RPMI7951 (cell line): ENCODE measurements around the gene EIF4B. TPM values are rescaled to one million over a fixed set of nuclear protein-coding genes. Genes with fewer than 3 reads are reported as not detected.

Source experiments
- DNase-seq: peaks from one replicate; pipeline ENCODE4 v3.0.0-alpha.2; 2012; ENCODE audit warnings: low read depth
- total RNA-seq: library from RNA; depleted of rRNA; stranded (reverse); fragments of >200 nt; shearing (Covaris generic); gene quantifications from 2 replicates; pipeline ENCODE4 v1.2.3, GENCODE V29; 2014

EIF4B gene
- total RNA-seq, 1 experiment from 2014 or later, result 321 TPM

DNA sequence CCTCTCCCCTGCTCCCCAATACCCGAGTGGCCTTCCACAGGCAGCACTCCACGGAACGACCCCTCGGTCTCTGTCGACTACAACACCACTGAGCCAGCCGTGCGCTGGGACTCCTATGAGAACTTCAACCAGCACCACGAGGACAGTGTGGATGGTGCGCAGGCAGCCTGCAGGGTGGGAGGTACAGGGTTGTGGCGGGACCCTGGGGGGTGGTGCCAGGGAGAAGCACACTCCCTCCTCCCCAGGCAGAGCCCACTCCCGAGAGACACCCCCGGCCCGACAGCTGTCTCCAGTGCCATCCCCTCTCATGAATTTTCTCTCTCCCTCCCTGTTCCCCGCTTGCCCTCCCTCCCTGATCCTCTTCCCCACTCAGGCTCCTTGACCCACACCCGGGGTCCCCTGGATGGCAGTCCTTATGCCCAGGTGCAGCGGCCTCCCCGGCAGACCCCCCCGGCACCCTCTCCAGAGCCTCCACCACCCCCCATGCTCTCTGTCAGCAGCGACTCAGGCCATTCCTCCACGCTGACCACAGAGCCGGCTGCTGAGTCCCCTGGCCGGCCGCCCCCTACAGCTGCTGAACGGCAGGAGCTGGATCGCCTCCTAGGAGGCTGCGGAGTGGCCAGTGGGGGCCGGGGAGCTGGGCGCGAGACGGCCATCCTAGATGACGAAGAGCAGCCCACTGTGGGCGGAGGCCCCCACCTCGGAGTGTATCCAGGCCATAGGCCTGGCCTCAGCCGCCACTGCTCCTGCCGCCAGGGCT is 52.6 kb downstream of the EIF4B start:
- no peak for DNase-seq

DNA sequence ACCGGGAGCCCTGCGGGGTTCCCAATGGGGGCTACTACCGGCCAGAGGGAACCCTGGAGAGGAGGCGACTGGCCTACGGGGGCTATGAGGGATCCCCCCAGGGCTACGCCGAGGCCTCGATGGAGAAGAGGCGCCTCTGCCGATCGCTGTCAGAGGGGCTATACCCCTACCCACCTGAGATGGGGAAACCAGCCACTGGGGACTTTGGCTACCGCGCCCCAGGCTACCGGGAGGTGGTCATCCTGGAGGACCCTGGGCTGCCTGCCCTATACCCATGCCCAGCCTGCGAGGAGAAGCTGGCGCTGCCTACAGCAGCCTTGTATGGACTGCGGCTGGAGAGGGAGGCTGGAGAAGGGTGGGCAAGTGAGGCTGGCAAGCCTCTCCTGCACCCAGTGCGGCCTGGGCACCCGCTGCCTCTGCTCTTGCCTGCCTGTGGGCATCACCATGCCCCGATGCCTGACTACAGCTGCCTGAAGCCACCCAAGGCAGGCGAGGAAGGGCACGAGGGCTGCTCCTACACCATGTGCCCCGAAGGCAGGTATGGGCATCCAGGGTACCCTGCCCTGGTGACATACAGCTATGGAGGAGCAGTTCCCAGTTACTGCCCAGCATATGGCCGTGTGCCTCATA is 53.3 kb downstream of the EIF4B start:
- no peak for DNase-seq

DNA sequence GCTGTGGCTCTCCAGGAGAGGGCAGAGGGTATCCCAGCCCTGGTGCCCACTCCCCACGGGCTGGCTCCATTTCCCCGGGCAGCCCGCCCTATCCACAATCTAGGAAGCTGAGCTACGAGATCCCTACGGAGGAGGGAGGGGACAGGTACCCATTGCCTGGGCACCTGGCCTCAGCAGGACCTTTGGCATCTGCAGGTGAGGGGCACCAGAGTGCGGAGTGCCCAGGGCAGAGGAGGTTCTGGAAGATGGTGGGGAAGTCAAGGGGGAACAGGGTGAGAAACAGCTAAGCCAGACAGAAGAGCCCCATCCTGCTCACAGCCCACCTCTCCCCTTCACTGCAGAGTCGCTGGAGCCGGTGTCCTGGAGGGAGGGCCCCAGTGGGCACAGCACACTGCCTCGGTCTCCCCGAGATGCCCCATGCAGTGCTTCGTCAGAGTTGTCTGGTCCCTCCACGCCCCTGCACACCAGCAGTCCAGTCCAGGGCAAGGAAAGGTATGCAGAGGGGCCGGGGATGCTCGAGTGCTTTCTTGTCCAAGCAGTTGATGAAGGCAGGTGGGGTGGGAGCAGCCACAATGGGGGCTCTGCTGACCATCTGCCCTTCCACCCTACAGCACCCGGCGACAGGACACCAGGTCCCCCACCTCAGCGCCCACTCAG is 53.9 kb downstream of the EIF4B start:
- no peak for DNase-seq

DNA sequence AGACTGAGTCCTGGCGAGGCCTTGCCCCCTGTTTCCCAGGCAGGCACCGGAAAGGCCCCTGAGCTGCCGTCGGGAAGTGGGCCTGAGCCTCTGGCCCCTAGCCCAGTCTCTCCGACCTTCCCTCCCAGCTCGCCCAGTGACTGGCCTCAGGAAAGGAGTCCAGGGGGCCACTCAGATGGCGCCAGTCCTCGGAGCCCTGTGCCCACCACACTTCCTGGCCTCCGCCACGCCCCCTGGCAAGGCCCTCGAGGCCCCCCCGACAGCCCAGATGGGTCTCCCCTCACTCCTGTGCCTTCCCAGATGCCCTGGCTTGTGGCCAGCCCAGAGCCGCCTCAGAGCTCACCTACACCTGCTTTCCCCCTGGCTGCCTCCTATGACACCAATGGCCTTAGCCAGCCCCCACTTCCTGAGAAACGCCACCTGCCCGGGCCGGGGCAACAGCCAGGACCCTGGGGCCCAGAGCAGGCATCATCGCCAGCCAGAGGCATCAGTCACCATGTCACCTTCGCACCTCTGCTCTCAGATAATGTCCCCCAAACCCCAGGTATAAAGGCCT is 54.5 kb downstream of the EIF4B start:
- no peak for DNase-seq

DNA sequence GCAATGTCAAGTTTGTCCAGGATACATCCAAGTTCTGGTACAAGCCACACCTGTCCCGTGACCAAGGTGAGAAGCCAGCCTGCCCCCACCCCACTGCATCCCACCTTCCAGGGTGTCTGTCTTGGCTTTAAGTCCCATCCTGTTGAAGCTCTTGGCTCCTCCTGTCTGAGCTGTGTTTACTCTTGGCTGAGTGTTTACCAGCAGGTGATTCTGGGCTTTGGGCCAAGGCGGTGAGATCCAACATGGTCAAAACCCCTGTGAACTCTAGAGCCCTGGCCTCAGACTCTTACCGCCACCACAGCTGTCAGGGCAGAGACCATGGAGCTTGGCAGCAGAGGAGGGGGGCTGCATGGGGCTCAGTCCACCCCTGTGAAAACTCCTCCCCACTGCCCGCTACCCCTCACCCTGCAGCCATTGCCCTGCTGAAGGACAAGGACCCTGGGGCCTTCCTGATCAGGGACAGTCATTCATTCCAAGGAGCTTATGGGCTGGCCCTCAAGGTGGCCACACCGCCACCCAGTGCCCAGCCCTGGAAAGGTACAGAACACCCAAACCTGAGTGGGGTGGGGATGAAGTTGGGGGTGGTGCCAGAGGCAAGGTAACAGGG is 55.3 kb downstream of the EIF4B start:
- no peak for DNase-seq

DNA sequence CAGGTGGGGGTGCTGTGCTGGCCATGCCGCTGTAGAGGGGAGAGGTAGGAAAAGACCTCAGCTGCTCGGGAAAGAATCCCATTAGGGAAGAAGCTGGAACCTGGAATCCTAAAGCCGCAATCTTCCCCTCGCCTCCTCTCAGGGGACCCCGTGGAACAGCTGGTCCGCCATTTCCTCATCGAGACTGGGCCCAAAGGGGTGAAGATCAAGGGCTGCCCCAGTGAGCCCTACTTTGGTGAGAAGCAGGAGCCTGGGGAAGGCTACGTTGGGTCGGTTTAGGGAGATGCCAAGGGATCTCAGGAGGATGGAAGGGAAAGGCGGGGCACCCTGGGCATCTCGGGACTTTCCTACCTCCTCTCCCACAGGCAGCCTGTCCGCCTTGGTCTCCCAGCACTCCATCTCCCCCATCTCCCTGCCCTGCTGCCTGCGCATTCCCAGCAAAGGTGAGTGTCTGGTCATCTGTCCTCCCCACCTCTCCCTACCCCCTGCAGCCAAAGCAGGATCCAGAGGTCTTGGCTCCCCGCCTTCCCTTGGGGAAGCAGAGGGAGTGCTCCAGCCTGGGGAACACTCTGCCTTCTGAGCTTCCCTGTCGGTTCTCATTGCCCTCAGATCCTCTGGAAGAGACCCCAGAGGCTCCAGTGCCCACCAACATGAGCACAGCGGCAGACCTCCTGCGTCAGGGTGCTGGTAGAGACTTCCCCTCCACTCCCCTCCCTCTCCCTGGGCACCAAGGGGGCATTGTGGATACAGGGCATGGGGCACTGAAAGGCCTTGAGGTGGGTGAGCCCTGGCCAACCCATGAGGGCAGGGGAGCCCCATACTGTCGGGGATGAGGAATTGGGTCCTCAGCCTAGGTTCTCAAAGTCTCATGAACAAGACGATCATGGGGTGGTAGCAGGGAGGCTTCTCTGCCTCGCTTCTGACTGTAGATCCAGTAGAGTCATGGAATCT is 56.0 kb downstream of the EIF4B start:
- DNase-seq, result no peak

DNA sequence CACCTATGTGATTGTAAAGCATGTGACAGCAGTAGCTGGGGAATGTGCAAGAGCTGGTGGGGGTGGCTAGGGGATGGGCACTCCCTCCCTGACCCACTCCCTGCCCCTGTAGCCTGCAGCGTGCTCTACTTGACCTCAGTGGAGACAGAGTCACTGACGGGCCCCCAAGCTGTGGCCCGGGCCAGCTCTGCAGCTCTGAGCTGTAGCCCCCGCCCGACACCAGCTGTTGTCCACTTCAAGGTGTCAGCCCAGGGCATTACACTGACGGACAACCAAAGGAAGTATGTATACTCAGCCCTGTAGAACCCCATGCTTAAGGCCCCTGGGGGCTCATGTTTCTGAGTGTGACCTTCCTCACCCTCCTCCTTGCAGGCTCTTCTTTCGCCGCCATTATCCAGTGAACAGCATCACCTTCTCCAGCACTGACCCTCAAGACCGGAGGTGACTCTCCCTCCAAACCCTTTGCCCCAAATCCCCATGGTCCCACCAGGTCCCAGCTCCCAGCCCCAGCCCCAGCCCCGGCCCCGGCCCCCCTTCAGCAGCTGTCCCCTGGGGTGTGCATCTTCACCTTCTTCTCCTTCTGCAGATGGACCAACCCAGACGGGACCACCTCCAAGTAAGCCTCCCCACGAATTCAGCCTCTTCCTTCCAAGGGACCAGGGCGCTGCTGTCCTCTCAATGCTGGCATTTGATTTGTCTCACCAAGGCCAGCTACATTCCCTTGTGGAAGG is 56.9 kb downstream of the EIF4B start:
- no peak for DNase-seq

DNA sequence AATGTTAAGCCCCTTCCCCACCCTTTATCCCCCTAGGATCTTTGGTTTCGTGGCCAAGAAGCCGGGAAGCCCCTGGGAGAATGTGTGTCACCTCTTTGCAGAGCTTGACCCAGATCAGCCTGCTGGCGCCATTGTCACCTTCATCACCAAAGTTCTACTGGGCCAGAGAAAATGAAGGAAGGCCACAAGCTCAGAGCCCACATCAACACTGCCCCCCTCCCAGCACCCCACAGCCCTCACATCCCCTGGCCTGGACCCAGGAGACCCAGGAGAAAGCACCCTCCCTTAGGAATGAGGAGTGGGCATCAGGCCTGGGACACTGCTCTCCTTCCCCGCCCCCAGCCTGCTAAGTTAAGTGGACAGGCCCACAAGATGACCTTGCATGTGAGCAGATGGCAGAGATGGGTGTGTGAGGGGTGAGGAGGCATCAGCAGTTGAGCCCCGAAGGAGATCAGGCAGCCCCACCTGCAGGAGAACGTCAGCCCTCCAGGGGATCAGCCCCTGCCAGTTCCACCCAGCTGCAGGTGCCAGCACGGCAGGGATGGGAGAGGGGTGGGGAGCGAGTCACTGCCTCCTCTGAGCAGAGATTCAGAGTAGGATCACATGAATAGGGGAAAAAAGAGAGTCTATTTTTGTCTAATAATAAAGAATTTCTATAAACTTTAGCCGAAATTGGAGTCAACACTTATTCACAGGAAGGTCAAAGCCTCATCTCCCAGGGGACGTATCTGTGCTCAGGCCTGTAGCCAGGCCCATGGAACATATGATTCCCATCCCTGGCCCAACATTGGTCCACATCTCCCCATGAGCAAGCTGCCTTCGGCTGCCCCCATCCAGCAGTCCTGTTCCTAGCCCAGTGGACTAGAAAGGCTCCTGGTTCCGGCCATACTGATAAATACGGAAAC is 57.7 kb downstream of the EIF4B start:
- no peak for DNase-seq

DNA sequence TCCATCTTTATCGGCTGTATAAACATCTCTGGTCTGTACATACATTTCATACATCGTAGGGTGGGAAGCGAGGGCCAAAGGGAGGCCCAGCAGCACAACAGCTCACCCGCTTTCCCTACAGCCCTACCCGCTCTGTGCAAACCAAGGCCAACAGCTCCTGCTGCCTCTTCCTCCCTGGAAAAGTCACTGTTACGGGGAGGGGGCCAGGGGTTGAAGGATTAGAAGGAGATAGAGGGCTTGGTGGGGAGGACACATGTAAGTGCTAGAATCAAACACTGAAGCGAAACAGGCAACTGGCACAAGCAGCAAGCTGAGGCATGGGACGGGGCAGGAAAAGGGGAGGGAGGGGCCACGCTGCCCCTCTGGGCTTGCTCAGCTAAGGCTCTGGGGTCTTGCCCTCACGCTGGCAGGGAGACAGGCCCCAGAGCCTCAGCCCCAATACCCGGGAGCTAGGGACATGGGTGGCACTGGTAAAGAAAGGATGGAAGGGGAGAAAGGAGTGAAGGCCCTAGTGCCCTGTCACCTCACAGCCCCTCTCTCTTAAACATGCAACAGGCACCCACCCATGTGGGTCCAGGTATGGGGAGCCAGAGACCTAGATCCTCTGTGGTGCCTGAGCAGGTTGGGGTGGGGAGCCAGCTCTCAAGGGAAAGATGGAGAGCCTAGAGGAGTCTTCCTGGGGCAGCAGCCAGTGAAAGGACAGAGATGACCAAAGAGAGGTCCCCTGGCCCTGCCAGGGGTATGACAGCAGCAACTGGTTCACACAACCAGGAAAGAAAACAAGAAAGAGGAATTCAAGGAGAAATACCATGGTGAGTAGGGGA is 58.6 kb downstream of the EIF4B start:
- DNase-seq, result no peak

DNA sequence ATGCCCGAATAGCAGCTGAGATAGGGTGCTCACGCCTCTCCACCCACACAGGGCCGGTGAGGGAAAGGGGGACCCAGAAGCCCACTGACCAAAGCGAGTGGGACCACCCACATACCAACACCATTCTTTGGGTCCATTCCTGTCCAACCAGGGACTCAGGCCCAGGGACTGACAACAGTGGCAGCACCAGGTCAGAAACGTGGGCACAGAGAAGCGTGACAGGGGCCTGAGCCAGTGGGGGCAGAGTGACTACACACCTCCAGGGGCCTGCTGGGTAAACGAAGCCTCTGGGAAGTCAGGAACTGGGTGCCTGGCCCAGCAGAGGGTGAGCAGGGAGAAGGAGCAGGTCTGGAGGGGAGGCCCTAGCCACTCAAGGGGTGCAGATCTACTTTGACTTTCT is 59.2 kb downstream of the EIF4B start:
- DNase-seq, result no peak

DNA sequence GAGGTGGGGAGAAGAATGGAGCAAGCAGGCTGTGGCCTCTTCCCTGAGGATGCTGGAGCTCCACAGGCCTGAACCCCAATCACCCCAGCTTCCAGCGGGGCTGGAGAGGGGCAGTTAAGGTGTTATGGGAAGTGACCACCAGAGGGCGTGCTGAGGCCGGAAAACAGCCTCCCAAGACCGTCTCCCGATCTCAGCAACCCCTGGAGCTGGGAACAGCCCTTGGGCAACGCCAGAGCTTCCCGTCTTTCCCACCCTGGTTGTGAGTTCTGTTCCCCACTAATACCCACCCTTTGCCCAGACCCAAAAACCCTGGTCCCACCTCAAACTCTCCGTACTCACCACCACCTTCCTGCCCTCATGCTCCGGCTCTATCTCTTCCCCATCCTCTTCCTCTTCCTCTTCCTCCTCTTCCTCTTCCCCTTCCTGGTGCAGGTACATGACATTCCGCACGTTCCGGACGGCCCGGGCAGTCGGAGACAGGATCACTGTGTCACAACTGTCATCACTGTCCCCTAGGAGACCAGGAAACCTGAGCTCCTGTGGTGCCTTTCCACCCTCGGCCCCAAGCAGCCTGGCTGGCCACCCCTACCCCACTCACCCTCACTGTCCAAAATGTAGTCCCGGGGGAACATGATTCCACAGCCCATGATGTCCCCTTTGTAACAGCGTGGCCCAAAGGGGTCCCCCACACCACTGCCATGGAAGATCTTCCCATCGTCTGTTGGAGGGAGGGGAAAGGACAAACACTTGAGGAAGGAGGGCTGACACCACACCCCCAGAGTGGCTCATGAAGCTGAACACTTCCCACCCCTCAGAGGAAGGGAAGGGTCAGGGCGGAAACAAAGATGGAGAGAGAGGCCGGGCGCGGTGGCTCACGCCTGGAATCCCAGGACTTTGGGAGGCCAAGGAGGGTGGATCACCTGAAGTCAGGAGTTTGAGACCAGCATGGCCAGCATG is 60.0 kb downstream of the EIF4B start:
- DNase-seq, result peak; percentile 71

DNA sequence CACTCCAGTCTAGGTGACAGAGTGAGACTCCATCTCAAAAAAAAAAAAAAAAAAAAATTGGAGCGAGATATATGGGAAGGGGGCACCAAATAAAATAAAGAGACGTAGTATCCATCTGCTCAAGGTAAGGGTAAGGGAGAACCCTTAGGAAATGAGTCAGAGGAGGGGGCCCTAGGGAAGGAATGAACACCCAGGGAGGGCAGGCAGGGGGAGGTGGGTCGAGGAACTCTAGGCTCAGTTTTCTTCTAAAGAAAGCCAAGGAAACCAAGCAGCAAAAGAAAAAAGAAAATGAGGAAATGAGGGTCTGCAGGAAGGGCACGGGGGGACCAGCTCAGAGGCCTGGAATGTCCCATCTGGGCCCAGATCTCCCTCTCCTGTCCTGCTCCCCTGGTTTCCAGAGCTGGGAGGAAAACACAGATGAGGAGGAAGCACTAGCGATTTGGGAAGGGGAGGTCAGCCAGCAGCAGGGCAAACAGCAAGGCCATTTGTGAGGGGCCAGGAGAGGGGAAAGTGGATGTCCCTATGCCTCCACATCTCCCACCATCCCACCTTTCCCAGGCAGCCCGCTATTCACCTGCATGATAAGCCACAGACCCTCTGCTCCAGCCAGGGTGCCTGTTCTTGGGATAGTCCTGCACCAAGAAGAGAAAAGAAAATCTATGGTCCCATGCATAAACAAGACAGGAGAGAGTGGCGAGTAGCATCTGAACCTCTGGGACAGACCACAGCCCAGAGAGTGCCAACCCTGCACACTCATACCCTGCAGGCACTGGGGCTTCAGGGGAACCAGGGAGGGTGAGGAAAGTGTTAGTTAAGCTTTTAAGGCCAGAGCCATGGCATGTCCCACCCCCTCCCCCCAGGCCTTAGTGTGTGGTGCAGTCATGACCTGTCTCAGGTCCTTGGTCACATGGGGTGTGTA is 61.1 kb downstream of the EIF4B start:
- DNase-seq, result no peak

DNA sequence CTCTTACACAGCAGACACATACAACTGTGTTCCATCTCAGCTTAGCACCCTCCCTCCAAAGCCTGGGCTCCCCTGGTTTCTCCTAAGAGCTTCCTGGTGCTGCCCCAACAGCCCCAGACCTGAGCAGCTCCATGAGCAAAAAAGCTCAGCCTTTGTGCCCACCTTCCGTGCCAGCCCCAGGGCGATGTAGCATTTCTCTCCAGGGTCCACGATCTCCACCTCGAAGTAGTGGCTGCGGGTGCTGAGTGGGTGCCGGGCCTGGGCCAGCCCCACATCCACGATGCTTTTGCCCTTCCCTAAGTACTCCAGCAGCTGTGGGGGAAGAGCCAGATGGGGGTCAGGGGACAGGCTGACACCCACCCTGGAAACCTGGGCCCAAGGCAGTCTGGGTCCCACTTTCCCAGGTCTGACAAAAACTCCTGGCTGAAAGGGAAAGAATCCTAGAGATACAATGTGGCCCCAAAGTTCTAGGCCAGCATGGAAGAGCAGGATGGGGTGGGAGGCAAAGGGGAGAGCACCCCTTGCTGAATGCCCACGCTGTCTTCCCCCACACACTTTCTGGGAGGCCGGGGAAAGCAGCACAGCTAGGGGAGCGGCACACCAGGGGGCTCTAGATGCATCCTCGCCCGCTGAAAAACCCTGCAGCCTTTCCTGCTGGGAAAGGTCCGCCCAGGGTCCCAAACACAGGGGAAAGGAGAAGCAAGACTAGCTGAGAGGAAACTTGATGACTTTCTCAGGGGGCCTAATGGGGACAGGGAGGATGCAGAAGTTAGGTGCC is 61.9 kb downstream of the EIF4B start:
- DNase-seq, result no peak

DNA sequence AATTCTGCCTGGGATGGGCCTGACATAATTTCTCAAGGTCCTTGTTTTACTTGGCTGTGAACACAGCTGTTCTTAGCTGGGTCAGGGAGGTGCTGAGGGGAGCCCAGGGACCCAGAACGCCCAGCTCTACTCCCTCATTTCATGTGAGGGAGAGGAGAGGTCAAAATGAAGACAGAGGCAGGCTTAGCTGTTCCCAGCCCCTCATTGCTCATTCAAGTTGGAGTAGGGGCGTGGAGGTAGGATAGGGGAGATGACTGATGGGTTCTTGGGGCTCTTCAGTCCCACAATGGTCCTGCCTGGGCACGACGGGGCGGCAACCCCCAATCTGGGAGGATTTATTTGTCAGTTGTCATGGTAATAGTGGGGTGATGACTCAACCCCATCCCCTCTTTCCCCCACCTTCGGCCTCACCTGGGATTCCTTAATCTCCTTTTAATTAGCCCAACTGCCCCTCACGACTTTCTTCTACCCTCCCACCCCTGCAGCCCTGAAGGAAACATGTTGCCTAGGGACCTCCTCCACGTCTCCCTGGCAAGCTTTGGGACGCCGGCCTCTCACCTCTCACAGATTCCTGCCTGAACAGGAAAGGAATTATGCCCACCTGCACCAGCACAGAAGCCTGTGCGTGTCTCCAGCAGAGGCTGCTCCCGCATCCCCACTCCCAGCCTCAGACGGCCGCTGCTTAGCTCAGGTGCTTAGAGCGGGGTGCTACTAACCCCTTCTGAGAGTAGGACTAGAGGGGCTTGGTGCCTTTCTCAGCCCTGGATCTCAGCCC is 62.7 kb downstream of the EIF4B start:
- DNase-seq, result no peak
